Hematopoietic multipotent progenitor cell (in vitro differentiated cells): Measurements from ENCODE around the gene WDR83. TPM values are rescaled to one million over a fixed set of nuclear protein-coding genes. Genes with fewer than 3 reads are reported as not detected.
A peak's percentile ranks its signal among the peaks of the same experiment; 100 is the strongest.
"Not testable (repeated sequence)": the region's sequence is repeated elsewhere in the genome, so short reads cannot be mapped to it uniquely, and the experiment has no call there.

Source experiments
- DNase-seq, 3 donors: peaks; one replicate each; pipeline ENCODE4 v3.0.0-alpha.2; 2011 to 2015; ENCODE audit warnings: low read depth in 2 of 3, low spot score in 2 of 3
- total RNA-seq: library from RNA; depleted of rRNA; stranded (reverse); fragments of >200 nt; gene quantifications from one replicate; pipeline ENCODE4 v1.2.3, GENCODE V29; 2012

The WDR83 gene
- total RNA-seq, 1 donor, result 14.8 TPM

- no peak for DNase-seq
Measured at GRCh38 chr19:12655546-12655945, 11.1 kb upstream of the WDR83 start.

GRCh38 chr19:12656899-12657571 lies 9.6 kb upstream of the WDR83 start:
- no peak for DNase-seq

- DNase-seq, result no peak
Measured at GRCh38 chr19:12657966-12658365, 8.6 kb upstream of the WDR83 start.

GRCh38 chr19:12660980-12661379 lies 5.6 kb upstream of the WDR83 start:
- no peak for DNase-seq

- no peak for DNase-seq
Measured at GRCh38 chr19:12664406-12665280, 2.0 kb upstream of the WDR83 start.

GRCh38 chr19:12665281-12665573 lies 1.4 kb upstream of the WDR83 start:
- DNase-seq, result peak; percentile 24 to 91 (median 87)

GRCh38 chr19:12665671-12666264 lies 839 bp upstream of the WDR83 start:
- peak in 1 of 3 donors; percentile 20 for DNase-seq

GRCh38 chr19:12667731-12668302 lies 1.2 kb downstream of the WDR83 start:
- no peak for DNase-seq

- DNase-seq, result no peak
Measured at GRCh38 chr19:12668346-12668745, 1.7 kb downstream of the WDR83 start.

GRCh38 chr19:12668932-12669269 lies 2.3 kb downstream of the WDR83 start:
- peak; percentile 40 to 67 (median 66) for DNase-seq

GRCh38 chr19:12669270-12670158 lies 2.9 kb downstream of the WDR83 start:
- peak; percentile 79 to 83 (median 83) for DNase-seq

GRCh38 chr19:12670159-12670928 lies 3.7 kb downstream of the WDR83 start:
- no peak for DNase-seq

GRCh38 chr19:12672744-12673143 lies 6.1 kb downstream of the WDR83 start:
- DNase-seq, result no peak

GRCh38 chr19:12675399-12675798 lies 8.8 kb downstream of the WDR83 start:
- no peak for DNase-seq

- DNase-seq, result no peak
Measured at GRCh38 chr19:12675940-12676339, 9.3 kb downstream of the WDR83 start.

GRCh38 chr19:12676384-12676792 lies 9.8 kb downstream of the WDR83 start:
- peak; percentile 53 to 88 (median 79) for DNase-seq

- no peak for DNase-seq
Measured at GRCh38 chr19:12676928-12677327, 10.3 kb downstream of the WDR83 start.

GRCh38 chr19:12678039-12678438 lies 11.4 kb downstream of the WDR83 start:
- not testable (repeated sequence) for DNase-seq

- DNase-seq, result no peak
Measured at GRCh38 chr19:12680034-12680433, 13.4 kb downstream of the WDR83 start.
